Vagina (tissue), 2 donors: ENCODE measurements around the gene AP2B1. TPM values are rescaled to one million over a fixed set of nuclear protein-coding genes. Genes with fewer than 3 reads are reported as not detected.
A peak's percentile ranks its signal among the peaks of the same experiment; 100 is the strongest.

Source experiments
- DNase-seq, 2 donors: peaks; one replicate each; pipeline ENCODE4 v3.0.0-alpha.2; 2017; ENCODE audit errors: extremely low spot score in 2 of 2
- H3K27ac ChIP-seq: fragments of 200-600 bp; sonication (generic); one replicate; pipeline ENCODE4 v1.5.1; 2019
- H3K27me3 ChIP-seq: fragments of 200-600 bp; sonication (generic); one replicate; pipeline ENCODE4 v1.5.1; 2019
- H3K36me3 ChIP-seq, 2 donors: fragments of 200-600 bp; sonication (generic); one replicate each; pipeline ENCODE4 v1.5.1; 2017 to 2019
- H3K4me1 ChIP-seq: fragments of 200-600 bp; sonication (generic); one replicate; pipeline ENCODE4 v1.5.1; 2019
- H3K4me3 ChIP-seq, 2 donors: fragments of 200-600 bp; sonication (generic); 1 replicate in 1 of 2; 2 replicates in 1 of 2; pipeline ENCODE4 v1.5.1; 2016 to 2019
- H3K9me3 ChIP-seq: fragments of 200-600 bp; sonication (generic); one replicate; pipeline ENCODE4 v1.5.1; 2019
- POLR2A ChIP-seq, 2 donors: fragments of 450-650 bp; IDR thresholded peaks; one replicate each; pipeline ENCODE4 v1.6.1; 2017; ENCODE audit warnings: antibody characterized with exemption in 2 of 2, mild to moderate bottlenecking in 2 of 2, moderate library complexity in 2 of 2
- POLR2AphosphoS5 ChIP-seq, 2 donors: sonication (generic); formaldehyde crosslinking; IDR thresholded peaks; one replicate each; pipeline ENCODE4 v1.9.0; 2017; ENCODE audit warnings: antibody characterized with exemption in 2 of 2, mild to moderate bottlenecking in 2 of 2, low read depth in 1 of 2; ENCODE audit not compliant: insufficient read depth in 1 of 2
- intact Hi-C: fragments of 100-400 bp; cut with DNase I; formaldehyde crosslinking; loops from one replicate; pipeline ENCODE4 v1.15.1; 2023
- total RNA-seq: library from RNA; depleted of rRNA; stranded (reverse); fragments of >200 nt; gene quantifications from one replicate; pipeline ENCODE4 v1.2.3, GENCODE V29; 2016
- TF ChIP-seq, protein P1 (sequence below), 3 experiments: fragments of 450-650 bp in 2 of 3; fragments of 200-600 bp in 1 of 3; sonication (generic) in 1 of 3; IDR thresholded peaks; one replicate each; pipeline ENCODE4 v1.5.1; 2017 to 2019; ENCODE audit warnings: antibody characterized with exemption in 3 of 3, mild to moderate bottlenecking in 2 of 3, moderate library complexity in 2 of 3

The AP2B1 gene
- total RNA-seq, 1 donor from 2014 or later: 62.1 TPM

- DNase-seq: no peak
- Histone ChIP-seq H3K27me3 (peaks cover 16% of the 10 kb centered on the region), H3K27ac (no peak overlapping the region), H3K4me1 (peaks cover 10% of the 10 kb centered on the region), H3K36me3 (no peaks in the 10 kb centered on the region), H3K4me3 (no peak overlapping the region), H3K9me3 (no peaks in the 10 kb centered on the region)
- intact Hi-C loops: loop anchor here (5.0 kb wide), 2 partner anchors 38 to 118 kb away; no protein-coding TSS in a partner anchor
- TF ChIP-seq, protein P1, sequence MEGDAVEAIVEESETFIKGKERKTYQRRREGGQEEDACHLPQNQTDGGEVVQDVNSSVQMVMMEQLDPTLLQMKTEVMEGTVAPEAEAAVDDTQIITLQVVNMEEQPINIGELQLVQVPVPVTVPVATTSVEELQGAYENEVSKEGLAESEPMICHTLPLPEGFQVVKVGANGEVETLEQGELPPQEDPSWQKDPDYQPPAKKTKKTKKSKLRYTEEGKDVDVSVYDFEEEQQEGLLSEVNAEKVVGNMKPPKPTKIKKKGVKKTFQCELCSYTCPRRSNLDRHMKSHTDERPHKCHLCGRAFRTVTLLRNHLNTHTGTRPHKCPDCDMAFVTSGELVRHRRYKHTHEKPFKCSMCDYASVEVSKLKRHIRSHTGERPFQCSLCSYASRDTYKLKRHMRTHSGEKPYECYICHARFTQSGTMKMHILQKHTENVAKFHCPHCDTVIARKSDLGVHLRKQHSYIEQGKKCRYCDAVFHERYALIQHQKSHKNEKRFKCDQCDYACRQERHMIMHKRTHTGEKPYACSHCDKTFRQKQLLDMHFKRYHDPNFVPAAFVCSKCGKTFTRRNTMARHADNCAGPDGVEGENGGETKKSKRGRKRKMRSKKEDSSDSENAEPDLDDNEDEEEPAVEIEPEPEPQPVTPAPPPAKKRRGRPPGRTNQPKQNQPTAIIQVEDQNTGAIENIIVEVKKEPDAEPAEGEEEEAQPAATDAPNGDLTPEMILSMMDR (IDR thresholded peaks at IDR 0.05): no peak
- TF ChIP-seq POLR2A (IDR thresholded peaks at IDR 0.05): no peak
These were observed 153.1 kb downstream of the AP2B1 start for GRCh38 chr17:35740216-35740615.

GRCh38 chr17:35740997-35741931 is 154.1 kb downstream of the AP2B1 start:
- H3K27me3 ChIP-seq: peaks cover 16% of the 10 kb centered on the region
- peaks cover 10% of the 10 kb centered on the region for H3K4me1 ChIP-seq
- H3K4me3 ChIP-seq: peak overlapping the region in 1 of 2 donors; percentile 30
- H3K9me3 ChIP-seq: no peaks in the 10 kb centered on the region
- H3K36me3 ChIP-seq: no peaks in the 10 kb centered on the region
- DNase-seq: no peak
- intact Hi-C loops: loop anchor here (5.0 kb wide), 2 partner anchors 39 to 119 kb away; no protein-coding TSS in a partner anchor
- no peak overlapping the region for H3K27ac ChIP-seq
- TF ChIP-seq POLR2A (IDR thresholded peaks at IDR 0.05) (no peak), POLR2AphosphoS5 (IDR thresholded peaks at IDR 0.05; ENCODE audit: insufficient read depth in 1 of 2, low read depth in 1 of 2) (no peak)
- TF ChIP-seq, protein P1 (IDR thresholded peaks at IDR 0.05): no peak

DNA sequence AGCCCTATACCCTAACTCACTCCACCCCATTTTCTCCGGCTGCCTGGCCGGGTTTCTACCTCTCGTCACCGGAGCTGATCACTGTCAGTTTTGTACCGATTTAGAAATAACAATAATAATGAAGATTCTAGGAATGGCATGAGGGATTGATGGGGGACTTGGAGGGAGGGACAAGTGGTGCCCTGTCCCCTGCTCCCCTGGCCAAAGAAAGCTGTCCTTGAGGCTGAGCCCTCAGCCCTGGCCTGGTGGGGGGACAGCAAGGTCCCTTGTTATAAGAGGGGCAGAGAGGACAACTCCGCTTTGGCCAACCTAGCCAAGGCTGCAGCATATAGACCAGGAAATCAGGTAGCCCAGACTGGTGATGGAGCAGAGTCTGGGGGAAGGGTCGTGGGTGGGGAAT is 155.4 kb downstream of the AP2B1 start:
- intact Hi-C loops: loop anchor here (5.0 kb wide), 2 partner anchors 40 to 120 kb away; no protein-coding TSS in a partner anchor
- Histone ChIP-seq H3K27ac (no peak overlapping the region), H3K4me3 (no peak overlapping the region), H3K27me3 (peaks cover 16% of the 10 kb centered on the region), H3K36me3 (no peaks in the 10 kb centered on the region), H3K4me1 (peaks cover 10% of the 10 kb centered on the region), H3K9me3 (no peaks in the 10 kb centered on the region)
- no peak for TF ChIP-seq POLR2A (IDR thresholded peaks at IDR 0.05)
- no peak for TF ChIP-seq POLR2AphosphoS5 (IDR thresholded peaks at IDR 0.05; ENCODE audit: insufficient read depth in 1 of 2, low read depth in 1 of 2)
- TF ChIP-seq, protein P1 (IDR thresholded peaks at IDR 0.05): no peak
- DNase-seq: no peak

GRCh38 chr17:35742896-35743477 is 155.9 kb downstream of the AP2B1 start:
- H3K27me3 ChIP-seq: peaks cover 16% of the 10 kb centered on the region
- intact Hi-C loops: loop anchor here (5.0 kb wide), 2 partner anchors 41 to 121 kb away; no protein-coding TSS in a partner anchor
- H3K27ac ChIP-seq: no peak overlapping the region
- DNase-seq: no peak
- H3K4me3 ChIP-seq: no peak overlapping the region
- TF ChIP-seq POLR2A (IDR thresholded peaks at IDR 0.05) (no peak), POLR2AphosphoS5 (IDR thresholded peaks at IDR 0.05; ENCODE audit: insufficient read depth in 1 of 2, low read depth in 1 of 2) (no peak)
- TF ChIP-seq, protein P1 (IDR thresholded peaks at IDR 0.05): no peak
- no peaks in the 10 kb centered on the region for H3K36me3 ChIP-seq
- no peaks in the 10 kb centered on the region for H3K9me3 ChIP-seq
- peaks cover 10% of the 10 kb centered on the region for H3K4me1 ChIP-seq
